Measurements from ENCODE around the gene PLEKHJ1. TPM values are rescaled to one million over a fixed set of nuclear protein-coding genes. Genes with fewer than 3 reads are reported as not detected.
A peak's percentile ranks its signal among the peaks of the same experiment; 100 is the strongest.

The PLEKHJ1 gene
- total RNA-seq, 1 experiment from 2014 or later: 94.8 TPM

DNA sequence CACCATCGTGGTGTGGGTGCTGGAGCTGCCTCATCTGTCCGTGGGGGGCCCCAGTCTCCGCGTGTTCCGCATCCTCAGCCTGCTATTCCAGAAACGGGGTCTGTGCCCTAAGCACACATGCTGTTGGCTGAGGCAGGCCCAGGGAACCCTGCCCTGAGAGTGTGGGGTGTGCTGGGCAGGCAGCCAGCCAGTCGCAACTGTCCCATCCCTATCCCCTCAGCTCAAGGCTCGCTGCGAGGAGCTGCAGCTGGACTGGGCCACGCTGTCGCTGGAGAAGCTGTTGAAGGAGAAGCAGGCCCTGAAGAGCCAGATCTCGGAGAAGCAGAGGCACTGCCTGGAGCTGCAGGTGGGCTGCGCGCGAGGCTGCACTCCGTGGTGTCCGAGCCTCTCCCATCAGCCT, 21.9 kb downstream of the PLEKHJ1 start:
- ATAC-seq (no peak), DNase-seq (no peak)
- POLR2A ChIA-PET (ENCODE audit: unreplicated experiment): no interaction called here
- Histone ChIP-seq H2AFZ (ENCODE audit: low read length) (no peak overlapping the region), H3K9ac (ENCODE audit: low read length) (no peak overlapping the region), H3K4me1 (ENCODE audit: insufficient read depth, low read length) (no peaks in the 10 kb centered on the region), H3K27ac (ENCODE audit: low read length) (no peak overlapping the region), H3K9me2 (replicated peaks; ENCODE audit: low read length) (no peaks in the 10 kb centered on the region), H3K4me2 (ENCODE audit: low read length) (no peak overlapping the region), H3K9me3 (ENCODE audit: low read length) (no peaks in the 10 kb centered on the region), H3K79me2 (ENCODE audit: low read length) (no peaks in the 10 kb centered on the region), H4K20me1 (ENCODE audit: low read length) (no peaks in the 10 kb centered on the region), H3F3A (ENCODE audit: low read length, unreplicated experiment) (no peaks in the 10 kb centered on the region), H3K27me3 (ENCODE audit: low read length) (no peaks in the 10 kb centered on the region), H3K4me3 (ENCODE audit: low read length) (no peak overlapping the region), H3K36me3 (ENCODE audit: low read depth, low read length) (peaks cover 5% of the 10 kb centered on the region; the same call in 1 of the 2 replicates)
- CTCF ChIA-PET: no interaction called here
- intact Hi-C loops (cut with micrococcal nuclease): no loop called here
- TF ChIP-seq EZH2phosphoT487 (IDR thresholded peaks at IDR 0.05; ENCODE audit: borderline replicate concordance, low read length): no peak
- TF ChIP-seq EZH2 (IDR thresholded peaks at IDR 0.05; ENCODE audit: low read length, unreplicated experiment): no peak
- TF ChIP-seq, protein P1, sequence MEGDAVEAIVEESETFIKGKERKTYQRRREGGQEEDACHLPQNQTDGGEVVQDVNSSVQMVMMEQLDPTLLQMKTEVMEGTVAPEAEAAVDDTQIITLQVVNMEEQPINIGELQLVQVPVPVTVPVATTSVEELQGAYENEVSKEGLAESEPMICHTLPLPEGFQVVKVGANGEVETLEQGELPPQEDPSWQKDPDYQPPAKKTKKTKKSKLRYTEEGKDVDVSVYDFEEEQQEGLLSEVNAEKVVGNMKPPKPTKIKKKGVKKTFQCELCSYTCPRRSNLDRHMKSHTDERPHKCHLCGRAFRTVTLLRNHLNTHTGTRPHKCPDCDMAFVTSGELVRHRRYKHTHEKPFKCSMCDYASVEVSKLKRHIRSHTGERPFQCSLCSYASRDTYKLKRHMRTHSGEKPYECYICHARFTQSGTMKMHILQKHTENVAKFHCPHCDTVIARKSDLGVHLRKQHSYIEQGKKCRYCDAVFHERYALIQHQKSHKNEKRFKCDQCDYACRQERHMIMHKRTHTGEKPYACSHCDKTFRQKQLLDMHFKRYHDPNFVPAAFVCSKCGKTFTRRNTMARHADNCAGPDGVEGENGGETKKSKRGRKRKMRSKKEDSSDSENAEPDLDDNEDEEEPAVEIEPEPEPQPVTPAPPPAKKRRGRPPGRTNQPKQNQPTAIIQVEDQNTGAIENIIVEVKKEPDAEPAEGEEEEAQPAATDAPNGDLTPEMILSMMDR (conservative IDR thresholded peaks at IDR 0.05; ENCODE audit: low read depth, low read length): no peak
- BruUV-seq (replicated peaks): no TSS peak

DNA sequence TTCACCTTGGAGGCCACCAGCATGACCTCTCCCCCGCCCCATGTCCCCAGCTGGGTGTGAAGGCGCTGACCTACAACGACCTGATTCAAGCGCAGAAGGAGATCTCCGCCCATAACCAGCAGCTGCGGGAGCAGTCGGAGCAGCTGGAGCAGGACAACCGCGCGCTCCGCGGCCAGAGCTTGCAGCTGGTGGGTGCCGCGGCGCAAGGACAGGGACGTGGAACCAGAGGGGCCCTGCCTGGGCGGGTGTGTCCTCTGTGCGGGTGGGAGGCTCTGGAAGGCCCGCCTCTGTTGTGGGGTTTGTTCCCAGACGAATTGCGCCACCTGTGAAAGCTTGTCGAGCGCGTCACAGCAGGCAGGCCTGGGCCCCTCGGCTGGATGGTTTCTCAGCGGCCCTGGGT, 22.3 kb downstream of the PLEKHJ1 start:
- Histone ChIP-seq H3K4me2 (ENCODE audit: low read length) (no peak overlapping the region), H3K4me3 (ENCODE audit: low read length) (no peak overlapping the region), H3F3A (ENCODE audit: low read length, unreplicated experiment) (no peaks in the 10 kb centered on the region), H3K27me3 (ENCODE audit: low read length) (no peaks in the 10 kb centered on the region), H3K9me2 (replicated peaks; ENCODE audit: low read length) (no peaks in the 10 kb centered on the region), H3K36me3 (ENCODE audit: low read depth, low read length) (peaks cover 5% of the 10 kb centered on the region; the same call in 1 of the 2 replicates), H3K9ac (ENCODE audit: low read length) (no peak overlapping the region), H3K27ac (ENCODE audit: low read length) (no peak overlapping the region), H3K79me2 (ENCODE audit: low read length) (no peaks in the 10 kb centered on the region), H3K9me3 (ENCODE audit: low read length) (no peaks in the 10 kb centered on the region), H2AFZ (ENCODE audit: low read length) (no peak overlapping the region), H3K4me1 (ENCODE audit: insufficient read depth, low read length) (no peaks in the 10 kb centered on the region), H4K20me1 (ENCODE audit: low read length) (no peaks in the 10 kb centered on the region)
- TF ChIP-seq EZH2 (IDR thresholded peaks at IDR 0.05; ENCODE audit: low read length, unreplicated experiment) (no peak), EZH2phosphoT487 (IDR thresholded peaks at IDR 0.05; ENCODE audit: borderline replicate concordance, low read length) (no peak)
- TF ChIP-seq, protein P1 (conservative IDR thresholded peaks at IDR 0.05; ENCODE audit: low read depth, low read length): no peak
- ATAC-seq (no peak), DNase-seq (no peak)
- ChIA-PET CTCF (no interaction called here), POLR2A (ENCODE audit: unreplicated experiment) (no interaction called here)
- BruUV-seq (replicated peaks): no TSS peak
- intact Hi-C loops (cut with micrococcal nuclease): no loop called here

DNA sequence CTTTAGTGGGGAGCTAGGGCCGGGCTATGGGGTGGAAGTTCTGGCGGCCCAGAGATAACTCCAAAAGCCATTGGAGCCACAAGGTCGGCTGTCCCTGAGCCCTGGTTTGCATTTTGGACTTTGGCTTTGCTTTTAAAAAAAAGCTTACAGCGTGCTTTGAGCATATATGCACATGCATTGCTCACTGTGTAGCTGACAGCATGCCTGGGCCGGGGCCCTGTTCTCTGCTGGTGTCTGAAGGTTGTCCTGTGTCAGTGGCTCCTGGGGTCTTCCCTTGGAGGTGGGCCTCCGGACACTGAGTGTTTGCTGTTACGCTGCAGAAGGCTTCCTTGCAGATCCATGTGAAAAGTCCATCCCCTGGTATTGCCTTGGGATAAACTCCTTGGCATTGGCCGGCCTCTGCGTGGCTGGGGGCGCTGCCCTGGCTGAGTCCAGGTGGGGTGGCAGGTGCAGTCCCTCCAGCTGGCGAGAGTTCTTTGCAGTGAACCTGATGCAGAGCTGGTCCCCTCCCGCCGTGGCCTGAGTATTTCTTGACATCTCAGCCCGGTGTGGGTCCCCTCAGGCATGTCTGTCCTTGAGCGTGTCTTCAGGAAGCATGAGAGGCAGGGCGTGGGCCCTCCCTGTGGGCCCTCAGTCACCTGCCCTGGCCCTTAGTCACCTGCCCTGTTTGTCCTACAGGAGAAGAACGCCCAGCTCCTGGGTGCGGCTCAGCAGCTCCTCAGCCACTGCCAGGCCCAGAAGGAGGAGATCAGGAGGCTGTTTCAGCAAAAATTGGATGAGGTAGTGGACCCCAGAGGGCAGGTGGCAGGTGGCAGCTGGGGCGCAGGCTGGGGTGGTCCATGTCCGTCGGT, 23.0 kb downstream of the PLEKHJ1 start:
- Histone ChIP-seq H3K4me1 (ENCODE audit: insufficient read depth, low read length) (no peaks in the 10 kb centered on the region), H3K79me2 (ENCODE audit: low read length) (no peaks in the 10 kb centered on the region), H3F3A (ENCODE audit: low read length, unreplicated experiment) (no peaks in the 10 kb centered on the region), H3K4me3 (ENCODE audit: low read length) (no peak overlapping the region), H3K27me3 (ENCODE audit: low read length) (no peaks in the 10 kb centered on the region), H3K9me3 (ENCODE audit: low read length) (no peaks in the 10 kb centered on the region), H3K36me3 (ENCODE audit: low read depth, low read length) (peaks cover 5% of the 10 kb centered on the region; the same call in 1 of the 2 replicates), H3K4me2 (ENCODE audit: low read length) (no peak overlapping the region), H4K20me1 (ENCODE audit: low read length) (no peaks in the 10 kb centered on the region), H3K27ac (ENCODE audit: low read length) (no peak overlapping the region), H3K9ac (ENCODE audit: low read length) (no peak overlapping the region), H2AFZ (ENCODE audit: low read length) (no peak overlapping the region), H3K9me2 (replicated peaks; ENCODE audit: low read length) (no peaks in the 10 kb centered on the region)
- no TSS peak for BruUV-seq (replicated peaks)
- ATAC-seq (peak; percentile 54; the same call in 1 of the 2 replicates), DNase-seq (no peak)
- TF ChIP-seq EZH2phosphoT487 (IDR thresholded peaks at IDR 0.05; ENCODE audit: borderline replicate concordance, low read length) (no peak), EZH2 (IDR thresholded peaks at IDR 0.05; ENCODE audit: low read length, unreplicated experiment) (no peak)
- TF ChIP-seq, protein P1 (conservative IDR thresholded peaks at IDR 0.05; ENCODE audit: low read depth, low read length): no peak
- ChIA-PET POLR2A (ENCODE audit: unreplicated experiment) (no interaction called here), CTCF (no interaction called here)
- intact Hi-C loops (cut with micrococcal nuclease): no loop called here
